Ovary (tissue), 1 donor: ENCODE measurements around the gene CST4.

Source experiments
- EP300 ChIP-seq: sonication (generic); formaldehyde crosslinking; IDR thresholded peaks from one replicate; pipeline ENCODE4 v1.6.1; 2017; ENCODE audit warnings: antibody characterized with exemption
- POLR2A ChIP-seq: fragments of 450-650 bp; IDR thresholded peaks from one replicate; pipeline ENCODE4 v1.6.1; 2017; ENCODE audit warnings: antibody characterized with exemption, mild to moderate bottlenecking, moderate library complexity

GRCh38 chr20:23666698-23667097 lies 22.1 kb downstream of the CST4 start:
- no peak for TF ChIP-seq POLR2A
- TF ChIP-seq EP300 = no peak
